ENCODE measurements around the gene REST. TPM values are rescaled to one million over a fixed set of nuclear protein-coding genes. Genes with fewer than 3 reads are reported as not detected.

Gene REST
- total RNA-seq, 1 experiment from 2014 or later: 28.3 TPM

DNA sequence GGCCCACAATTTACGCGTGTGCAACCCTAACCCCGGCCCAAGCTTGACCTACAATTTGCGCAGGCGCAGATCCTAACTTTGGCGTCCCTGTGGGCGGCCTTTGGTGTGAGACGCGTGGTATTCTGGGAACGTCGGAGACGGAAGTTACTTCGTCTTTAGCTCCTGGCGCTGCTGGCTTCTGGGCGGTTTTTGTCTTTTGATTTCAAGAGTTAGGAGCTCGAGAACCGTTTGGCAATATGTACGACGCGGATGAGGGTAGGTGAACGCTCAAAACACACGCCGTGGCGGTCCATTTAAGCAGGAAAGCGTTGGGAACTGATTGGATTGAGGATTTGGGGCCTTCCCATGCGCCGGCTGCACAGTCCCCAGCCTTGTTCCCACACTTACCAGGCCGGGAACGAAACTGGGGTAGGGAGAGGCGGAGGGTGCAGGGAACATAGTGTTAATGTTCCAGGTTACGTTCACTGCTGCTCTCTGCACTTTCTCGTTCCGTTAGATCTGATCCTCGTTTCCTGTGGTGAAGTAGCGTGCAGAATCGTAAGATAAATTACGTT is 71.1 kb downstream of the REST start, which contains the start of gene POLR2B:
Gene POLR2B (plus strand): TSS at position 147 of the 554 bp plus-strand sequence. CDS start 90 bp downstream, at position 237.
- peak within 1 kb of the TSS; percentile 83 for H3K4me2 ChIP-seq
- intact Hi-C loops (cut with micrococcal nuclease; ENCODE audit: unreplicated experiment): no loop called here
- peak within 1 kb of the TSS; percentile 91 for H3K4me3 ChIP-seq
- H4K20me1 ChIP-seq (ENCODE audit: insufficient read depth): peaks cover 47% of the 10 kb centered on the region
- H3K4me1 ChIP-seq (replicated peaks; ENCODE audit: insufficient read depth): peaks cover 25% of the 10 kb centered on the region
- peak; percentile 85 to 88 for DNase-seq
- peak within 1 kb of the TSS; percentile 84 for H3K27ac ChIP-seq
- no peaks in the 10 kb centered on the region for H3K27me3 ChIP-seq (ENCODE audit: insufficient read depth, low read depth)
- ChIA-PET CTCF (no interaction called here), POLR2A (ENCODE audit: unreplicated experiment) (interaction anchor here (0.6 to 0.8 kb wide), 6 partner anchors 21 to 1575 kb away, joined by 3 to 8 read pairs (median 4); partner anchors contain the start of gene AASDH)
- H3K9me3 ChIP-seq (ENCODE audit: insufficient read depth, low read depth): no peaks in the 10 kb centered on the region
- no peak for TF ChIP-seq EZH2 (IDR thresholded peaks at IDR 0.05; ENCODE audit: low read depth)
- TF ChIP-seq, protein P1, sequence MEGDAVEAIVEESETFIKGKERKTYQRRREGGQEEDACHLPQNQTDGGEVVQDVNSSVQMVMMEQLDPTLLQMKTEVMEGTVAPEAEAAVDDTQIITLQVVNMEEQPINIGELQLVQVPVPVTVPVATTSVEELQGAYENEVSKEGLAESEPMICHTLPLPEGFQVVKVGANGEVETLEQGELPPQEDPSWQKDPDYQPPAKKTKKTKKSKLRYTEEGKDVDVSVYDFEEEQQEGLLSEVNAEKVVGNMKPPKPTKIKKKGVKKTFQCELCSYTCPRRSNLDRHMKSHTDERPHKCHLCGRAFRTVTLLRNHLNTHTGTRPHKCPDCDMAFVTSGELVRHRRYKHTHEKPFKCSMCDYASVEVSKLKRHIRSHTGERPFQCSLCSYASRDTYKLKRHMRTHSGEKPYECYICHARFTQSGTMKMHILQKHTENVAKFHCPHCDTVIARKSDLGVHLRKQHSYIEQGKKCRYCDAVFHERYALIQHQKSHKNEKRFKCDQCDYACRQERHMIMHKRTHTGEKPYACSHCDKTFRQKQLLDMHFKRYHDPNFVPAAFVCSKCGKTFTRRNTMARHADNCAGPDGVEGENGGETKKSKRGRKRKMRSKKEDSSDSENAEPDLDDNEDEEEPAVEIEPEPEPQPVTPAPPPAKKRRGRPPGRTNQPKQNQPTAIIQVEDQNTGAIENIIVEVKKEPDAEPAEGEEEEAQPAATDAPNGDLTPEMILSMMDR (conservative IDR thresholded peaks at IDR 0.05): no peak
- H3F3A ChIP-seq (ENCODE audit: insufficient read depth, low read depth): peaks cover 11% of the 10 kb centered on the region
- H3K9me2 ChIP-seq (ENCODE audit: insufficient read depth): no peaks in the 10 kb centered on the region
- peak within 1 kb of the TSS; percentile 97 for H2AFZ ChIP-seq
- TSS peak; percentile 58 for BruUV-seq (replicated peaks)
- H3K36me3 ChIP-seq (ENCODE audit: low read depth): peaks cover 3% of the 10 kb centered on the region; the same call in 1 of the 2 replicates
- peaks cover 86% of the 10 kb centered on the region for H3K79me2 ChIP-seq (ENCODE audit: low read depth)

DNA sequence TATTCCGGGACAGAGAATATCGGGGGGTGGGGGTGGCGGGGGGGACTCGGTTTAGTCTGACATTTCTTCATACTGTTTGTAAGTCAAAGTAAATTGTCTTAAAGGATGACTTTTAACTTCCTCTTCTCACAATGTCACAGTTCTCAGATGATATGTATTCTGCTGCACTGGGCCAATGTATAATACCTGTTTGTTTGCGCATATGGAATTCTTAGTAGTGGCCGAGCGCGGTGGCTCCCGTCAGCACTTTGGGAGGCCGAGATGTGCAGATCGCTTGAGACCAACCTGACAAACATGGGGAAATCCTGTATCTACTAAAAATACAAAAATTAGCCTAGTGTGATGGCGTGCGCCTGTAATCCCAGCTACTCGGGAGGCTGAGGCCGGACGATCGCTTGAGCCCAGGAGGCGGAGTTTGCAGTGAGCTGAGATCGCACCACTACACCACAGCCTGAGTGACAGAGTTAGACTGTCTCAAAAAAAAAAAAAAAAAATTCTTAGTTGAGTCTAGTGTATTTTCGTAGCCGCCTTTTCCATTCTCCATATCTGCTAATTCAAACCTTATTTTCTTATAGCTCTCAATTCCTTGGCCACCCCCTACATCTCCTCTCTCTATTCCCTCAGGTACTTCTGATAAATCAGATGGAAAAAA is 71.8 kb downstream of the REST start:
- Histone ChIP-seq H3K4me2 (peak overlapping the region; percentile 83), H3K9me3 (ENCODE audit: insufficient read depth, low read depth) (no peaks in the 10 kb centered on the region), H3K27me3 (ENCODE audit: insufficient read depth, low read depth) (no peaks in the 10 kb centered on the region), H3K9me2 (ENCODE audit: insufficient read depth) (no peaks in the 10 kb centered on the region), H3K4me1 (replicated peaks; ENCODE audit: insufficient read depth) (peaks cover 25% of the 10 kb centered on the region), H3K27ac (peak overlapping the region; percentile 84), H3K4me3 (peak overlapping the region; percentile 91), H3K79me2 (ENCODE audit: low read depth) (peaks cover 86% of the 10 kb centered on the region), H2AFZ (peak overlapping the region; percentile 97; the same call in 1 of the 2 replicates), H4K20me1 (ENCODE audit: insufficient read depth) (peaks cover 55% of the 10 kb centered on the region), H3F3A (ENCODE audit: insufficient read depth, low read depth) (peaks cover 11% of the 10 kb centered on the region), H3K36me3 (ENCODE audit: low read depth) (no peaks in the 10 kb centered on the region)
- no TSS peak for BruUV-seq (replicated peaks)
- DNase-seq: peak in 1 of 2 experiments; percentile 19
- no peak for TF ChIP-seq EZH2 (IDR thresholded peaks at IDR 0.05; ENCODE audit: low read depth)
- TF ChIP-seq, protein P1 (conservative IDR thresholded peaks at IDR 0.05): no peak
- CTCF ChIA-PET: interaction anchor here (0.6 kb wide), 1 partner anchor 185 kb away, joined by 6 read pairs; no protein-coding TSS in a partner anchor
- intact Hi-C loops (cut with micrococcal nuclease; ENCODE audit: unreplicated experiment): no loop called here
- POLR2A ChIA-PET (ENCODE audit: unreplicated experiment): interaction anchor here (0.6 to 0.7 kb wide), 2 partner anchors 137 to 897 kb away, joined by 4 to 6 read pairs; no protein-coding TSS in a partner anchor

DNA sequence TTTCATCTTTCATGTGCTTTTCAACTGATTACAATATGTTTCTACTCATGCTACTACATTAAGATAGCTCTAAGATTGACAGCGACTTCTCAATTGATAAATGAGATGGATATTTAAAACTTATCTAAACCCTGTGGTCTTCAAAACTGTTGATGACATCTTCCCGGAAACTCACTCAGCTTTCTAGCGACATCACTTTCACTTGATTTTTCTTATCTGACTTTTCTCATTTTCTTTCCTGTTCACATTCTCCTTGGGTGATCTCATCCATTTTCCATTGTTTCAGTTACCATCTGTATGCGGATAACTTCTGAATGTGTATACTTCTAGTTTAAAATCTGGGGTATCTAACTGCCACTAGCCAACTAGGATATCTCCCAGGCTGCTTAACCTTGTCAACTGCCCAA is 74.1 kb downstream of the REST start:
- H4K20me1 ChIP-seq (ENCODE audit: insufficient read depth): peaks cover 48% of the 10 kb centered on the region
- H3F3A ChIP-seq (ENCODE audit: insufficient read depth, low read depth): peaks cover 11% of the 10 kb centered on the region
- no peak overlapping the region for H3K4me3 ChIP-seq
- ChIA-PET POLR2A (ENCODE audit: unreplicated experiment) (interaction anchor here (0.6 kb wide), 1 partner anchor 1828 kb away, joined by 5 read pairs; no protein-coding TSS in a partner anchor), CTCF (no interaction called here)
- peaks cover 2% of the 10 kb centered on the region; the same call in 1 of the 2 replicates for H3K36me3 ChIP-seq (ENCODE audit: low read depth)
- peak overlapping the region; percentile 83 for H3K4me2 ChIP-seq
- H3K9me2 ChIP-seq (ENCODE audit: insufficient read depth): no peaks in the 10 kb centered on the region
- no peak overlapping the region for H2AFZ ChIP-seq
- intact Hi-C loops (cut with micrococcal nuclease; ENCODE audit: unreplicated experiment): no loop called here
- no peak overlapping the region for H3K27ac ChIP-seq
- H3K9me3 ChIP-seq (ENCODE audit: insufficient read depth, low read depth): no peaks in the 10 kb centered on the region
- H3K4me1 ChIP-seq (replicated peaks; ENCODE audit: insufficient read depth): peaks cover 17% of the 10 kb centered on the region; the same call in 1 of the 2 replicates
- no TSS peak for BruUV-seq (replicated peaks)
- no peak for TF ChIP-seq EZH2 (IDR thresholded peaks at IDR 0.05; ENCODE audit: low read depth)
- TF ChIP-seq, protein P1 (conservative IDR thresholded peaks at IDR 0.05): no peak
- H3K27me3 ChIP-seq (ENCODE audit: insufficient read depth, low read depth): no peaks in the 10 kb centered on the region
- peak in 1 of 2 experiments; percentile 51 for DNase-seq
- H3K79me2 ChIP-seq (ENCODE audit: low read depth): peaks cover 77% of the 10 kb centered on the region
